GM12873 (cell line): ENCODE measurements around the gene PFKFB1.

ENCODE experiments used
- CTCF ChIP-seq: IDR thresholded peaks from 2 replicates; pipeline ENCODE4 v1.5.1; 2012; ENCODE audit warnings: low read depth, mild to moderate bottlenecking, moderate library complexity, low read length, control low read depth; ENCODE audit not compliant: insufficient read depth; ENCODE audit errors: missing control alignments

PFKFB1 gene

GRCh38 chrX:54991706-54992105 lies 2.3 kb downstream of the PFKFB1 start:
- TF ChIP-seq CTCF: no peak

GRCh38 chrX:54980334-54980733 lies 13.7 kb downstream of the PFKFB1 start:
- TF ChIP-seq CTCF: no peak

GRCh38 chrX:54979432-54979831 lies 14.6 kb downstream of the PFKFB1 start:
- TF ChIP-seq CTCF: no peak

- TF ChIP-seq CTCF: no peak
Observed at GRCh38 chrX:54978448-54978847, 15.5 kb downstream of the PFKFB1 start.

- TF ChIP-seq CTCF: no peak
Observed at GRCh38 chrX:54977387-54977786, 16.6 kb downstream of the PFKFB1 start.

- TF ChIP-seq CTCF: no peak
Observed at GRCh38 chrX:54964766-54965497, 29.1 kb downstream of the PFKFB1 start.

DNA sequence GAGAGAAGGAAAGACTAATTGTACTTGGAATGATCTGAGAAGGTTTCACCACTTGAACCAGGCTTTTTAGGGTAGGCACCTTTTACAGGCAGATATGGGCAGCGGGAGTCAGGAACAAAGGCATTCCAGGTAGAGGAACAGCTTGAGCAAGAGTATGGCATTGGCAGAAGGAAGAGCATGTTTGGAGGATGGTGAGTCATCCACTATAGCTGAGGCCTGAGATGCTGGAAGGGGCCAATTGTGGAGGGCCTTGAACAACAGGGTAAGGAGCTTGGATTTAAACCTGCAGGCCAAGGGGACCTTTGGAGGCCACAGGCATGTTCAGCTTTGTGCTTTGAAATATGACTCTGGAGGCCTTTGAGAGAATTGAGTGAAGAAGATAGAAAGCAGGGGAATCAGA lies 32.2 kb downstream of the PFKFB1 start:
- TF ChIP-seq CTCF: no peak
